Thoracic aorta (tissue), 2 donors: ENCODE data around the gene ZSCAN22. TPM values are rescaled to one million over a fixed set of nuclear protein-coding genes. Genes with fewer than 3 reads are reported as not detected.
A peak's percentile ranks its signal among the peaks of the same experiment; 100 is the strongest.
"Not testable (repeated sequence)": the region's sequence is repeated elsewhere in the genome, so short reads cannot be mapped to it uniquely, and the experiment has no call there.

ENCODE experiments used
- ATAC-seq: fragments of 150-250 bp; one replicate; pipeline ENCODE4 v1.8.0; 2017; ENCODE audit warnings: low read depth; ENCODE audit not compliant: insufficient number of reproducible peaks, low FRiP score
- DNase-seq: peaks from one replicate; pipeline ENCODE4 v3.0.0-alpha.2; 2020; ENCODE audit warnings: low spot score
- H3K27ac ChIP-seq, 2 donors: fragments of 200-600 bp; sonication (generic); 1 replicate in 1 of 2; 2 replicates in 1 of 2; pipeline ENCODE4 v1.5.1; 2016; ENCODE audit warnings: mild to moderate bottlenecking in 2 of 2, moderate library complexity in 2 of 2
- H3K27me3 ChIP-seq: fragments of 200-600 bp; sonication (generic); replicated peaks from 2 replicates; pipeline ENCODE4 v1.6.0; 2016; ENCODE audit warnings: mild to moderate bottlenecking; ENCODE audit not compliant: insufficient read depth
- H3K36me3 ChIP-seq: fragments of 200-600 bp; sonication (generic); one replicate; pipeline ENCODE4 v1.5.1; 2016
- H3K4me1 ChIP-seq, 2 donors: fragments of 200-600 bp; sonication (generic); 1 replicate in 1 of 2; 2 replicates in 1 of 2; pipeline versions ENCODE4 v1.5.1 to v1.6.0; 2016; ENCODE audit warnings: low read depth in 2 of 2, mild to moderate bottlenecking in 1 of 2; ENCODE audit not compliant: control insufficient read depth in 1 of 2
- H3K4me3 ChIP-seq: fragments of 200-600 bp; sonication (generic); 2 replicates; pipeline ENCODE4 v1.5.1; 2016; ENCODE audit warnings: mild to moderate bottlenecking
- H3K9me3 ChIP-seq: fragments of 200-600 bp; sonication (generic); 2 replicates; pipeline ENCODE4 v1.5.1; 2016
- CTCF ChIP-seq: fragments of 200-600 bp; sonication (generic); IDR thresholded peaks from one replicate; pipeline ENCODE4 v1.5.1; 2019; ENCODE audit warnings: antibody characterized with exemption
- total RNA-seq, 2 donors: library from RNA; depleted of rRNA; stranded (reverse); fragments of >200 nt; gene quantifications; one replicate each; pipeline versions ENCODE4 v1.1.0 to v1.2.3, GENCODE V29; 2016

The ZSCAN22 gene
- total RNA-seq, 2 donors from 2014 or later: 1.1 to 4.2 TPM

- H3K27ac ChIP-seq: peak overlapping the region; percentile 45 to 61
- DNase-seq: no peak
- H3K4me3 ChIP-seq: peak overlapping the region; percentile 75
- no peak for ATAC-seq
- H3K36me3 ChIP-seq: no peaks in the 10 kb centered on the region
- no peaks in the 10 kb centered on the region for H3K9me3 ChIP-seq
- no peaks in the 10 kb centered on the region for H3K27me3 ChIP-seq
- TF ChIP-seq CTCF: no peak
- peaks cover 0 to 18% of the 10 kb centered on the region in 2 donors for H3K4me1 ChIP-seq
These were observed 20.5 kb downstream of the ZSCAN22 start for GRCh38 chr19:58346961-58347929.

- not testable (repeated sequence) for H3K36me3 ChIP-seq, DNase-seq, H3K27me3 ChIP-seq, ATAC-seq, H3K9me3 ChIP-seq, H3K27ac ChIP-seq
- Histone ChIP-seq H3K4me3 (peak overlapping the region; percentile 75), H3K4me1 (peaks cover 0 to 18% of the 10 kb centered on the region in 2 donors)
These were observed 21.3 kb downstream of the ZSCAN22 start for GRCh38 chr19:58348080-58348479.

GRCh38 chr19:58349590-58349989 lies 22.8 kb downstream of the ZSCAN22 start:
- H3K4me3 ChIP-seq: no peak overlapping the region
- H3K36me3 ChIP-seq: no peaks in the 10 kb centered on the region
- H3K27me3 ChIP-seq: no peaks in the 10 kb centered on the region
- no peak for TF ChIP-seq CTCF
- ATAC-seq (no peak), DNase-seq (no peak)
- no peaks in the 10 kb centered on the region for H3K9me3 ChIP-seq
- H3K4me1 ChIP-seq: peaks cover 0 to 18% of the 10 kb centered on the region in 2 donors
- H3K27ac ChIP-seq: no peak overlapping the region

GRCh38 chr19:58350001-58350861 lies 23.4 kb downstream of the ZSCAN22 start:
- TF ChIP-seq CTCF: no peak
- Histone ChIP-seq H3K27ac (no peak overlapping the region), H3K4me1 (peaks cover 0 to 18% of the 10 kb centered on the region in 2 donors), H3K27me3 (no peaks in the 10 kb centered on the region), H3K9me3 (no peaks in the 10 kb centered on the region), H3K4me3 (peak overlapping the region; percentile 19), H3K36me3 (no peaks in the 10 kb centered on the region)
- ATAC-seq: no peak
- no peak for DNase-seq

GRCh38 chr19:58350871-58351557 lies 24.2 kb downstream of the ZSCAN22 start:
- H3K36me3 ChIP-seq: no peaks in the 10 kb centered on the region
- H3K27me3 ChIP-seq: no peaks in the 10 kb centered on the region
- no peak overlapping the region for H3K4me3 ChIP-seq
- ATAC-seq (no peak), DNase-seq (no peak)
- H3K9me3 ChIP-seq: no peaks in the 10 kb centered on the region
- H3K4me1 ChIP-seq: peaks cover 0 to 18% of the 10 kb centered on the region in 2 donors
- no peak for TF ChIP-seq CTCF
- H3K27ac ChIP-seq: no peak overlapping the region
